ENCODE measurements around the gene ANXA4.

DNA sequence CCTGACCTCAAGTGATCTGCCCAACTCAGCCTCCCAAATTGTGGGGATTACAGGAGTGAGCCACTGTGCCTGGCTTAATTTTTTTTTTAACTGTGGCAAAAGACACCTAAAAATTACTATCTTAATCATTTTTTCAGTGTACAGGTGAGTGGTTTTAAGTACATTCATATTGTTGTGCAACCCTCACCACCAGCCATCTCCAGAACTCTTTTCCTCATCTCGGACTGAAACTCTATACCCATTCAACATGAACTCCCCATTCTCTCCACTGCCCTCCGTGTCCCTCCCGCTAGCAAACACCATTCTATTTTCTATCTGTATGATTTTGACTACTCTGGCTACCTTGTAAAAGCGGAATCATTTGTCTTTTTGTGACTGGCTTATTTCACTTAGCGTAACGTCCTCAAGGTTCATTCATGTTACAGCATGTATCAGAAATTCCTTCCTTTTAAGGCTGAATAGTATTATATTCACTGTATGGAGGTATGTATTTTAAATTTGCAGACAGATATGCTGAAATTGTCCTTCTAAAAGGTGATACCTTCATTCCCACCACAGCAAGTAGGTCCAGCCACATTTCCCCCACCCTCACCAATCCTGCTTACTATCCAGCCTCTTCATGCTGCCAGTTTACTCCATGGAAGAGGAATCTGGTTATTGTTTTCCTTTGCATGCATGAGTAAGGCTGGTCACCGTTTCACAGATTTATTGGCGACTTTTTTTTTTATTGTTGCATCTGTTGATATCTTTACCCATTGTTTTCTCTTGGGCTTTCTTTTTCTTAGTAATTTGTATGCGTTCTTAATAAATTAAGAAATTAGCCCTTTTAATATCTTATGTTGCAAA lies 40.6 kb upstream of the ANXA4 start:
- TF ChIP-seq, protein P1, sequence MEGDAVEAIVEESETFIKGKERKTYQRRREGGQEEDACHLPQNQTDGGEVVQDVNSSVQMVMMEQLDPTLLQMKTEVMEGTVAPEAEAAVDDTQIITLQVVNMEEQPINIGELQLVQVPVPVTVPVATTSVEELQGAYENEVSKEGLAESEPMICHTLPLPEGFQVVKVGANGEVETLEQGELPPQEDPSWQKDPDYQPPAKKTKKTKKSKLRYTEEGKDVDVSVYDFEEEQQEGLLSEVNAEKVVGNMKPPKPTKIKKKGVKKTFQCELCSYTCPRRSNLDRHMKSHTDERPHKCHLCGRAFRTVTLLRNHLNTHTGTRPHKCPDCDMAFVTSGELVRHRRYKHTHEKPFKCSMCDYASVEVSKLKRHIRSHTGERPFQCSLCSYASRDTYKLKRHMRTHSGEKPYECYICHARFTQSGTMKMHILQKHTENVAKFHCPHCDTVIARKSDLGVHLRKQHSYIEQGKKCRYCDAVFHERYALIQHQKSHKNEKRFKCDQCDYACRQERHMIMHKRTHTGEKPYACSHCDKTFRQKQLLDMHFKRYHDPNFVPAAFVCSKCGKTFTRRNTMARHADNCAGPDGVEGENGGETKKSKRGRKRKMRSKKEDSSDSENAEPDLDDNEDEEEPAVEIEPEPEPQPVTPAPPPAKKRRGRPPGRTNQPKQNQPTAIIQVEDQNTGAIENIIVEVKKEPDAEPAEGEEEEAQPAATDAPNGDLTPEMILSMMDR (IDR thresholded peaks at IDR 0.05; ENCODE audit: poor library complexity), result no peak
- TF ChIP-seq EZH2phosphoT487 (IDR thresholded peaks at IDR 0.05; ENCODE audit: low read depth, severe bottlenecking, unreplicated experiment), result no peak
